ENCODE measurements around the gene ATP2C2.

DNA sequence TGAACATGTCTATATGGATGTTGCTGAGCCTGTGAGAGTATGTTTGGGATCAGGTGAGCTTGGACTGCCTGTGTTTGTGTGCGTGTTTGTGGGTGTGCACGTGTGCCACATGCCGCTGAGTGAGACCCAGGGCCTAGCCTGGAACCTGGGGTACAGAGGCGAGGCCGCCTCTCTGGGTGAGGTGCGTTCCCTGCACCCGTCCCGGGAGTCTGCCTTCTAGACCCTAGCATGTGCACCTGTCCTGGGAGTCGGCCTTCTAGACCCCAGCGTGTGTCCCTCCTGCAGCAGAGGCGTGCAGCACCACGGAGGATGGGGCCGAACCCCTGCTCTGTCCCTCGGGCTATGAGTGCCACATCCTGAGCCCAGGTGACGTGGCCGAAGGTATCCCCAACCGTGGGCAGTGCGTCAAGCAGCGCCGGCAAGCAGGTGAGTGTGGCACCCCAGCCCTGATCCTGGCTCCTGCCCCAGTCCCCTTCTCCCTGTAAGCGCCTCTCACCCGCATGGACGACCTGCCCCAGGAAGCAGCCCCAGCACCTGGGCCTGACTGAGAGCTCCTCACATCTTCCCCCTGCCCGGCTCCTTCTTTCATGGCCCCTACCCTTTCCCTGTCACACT is 49.1 kb upstream of the ATP2C2 start:
- TF ChIP-seq, protein P1, sequence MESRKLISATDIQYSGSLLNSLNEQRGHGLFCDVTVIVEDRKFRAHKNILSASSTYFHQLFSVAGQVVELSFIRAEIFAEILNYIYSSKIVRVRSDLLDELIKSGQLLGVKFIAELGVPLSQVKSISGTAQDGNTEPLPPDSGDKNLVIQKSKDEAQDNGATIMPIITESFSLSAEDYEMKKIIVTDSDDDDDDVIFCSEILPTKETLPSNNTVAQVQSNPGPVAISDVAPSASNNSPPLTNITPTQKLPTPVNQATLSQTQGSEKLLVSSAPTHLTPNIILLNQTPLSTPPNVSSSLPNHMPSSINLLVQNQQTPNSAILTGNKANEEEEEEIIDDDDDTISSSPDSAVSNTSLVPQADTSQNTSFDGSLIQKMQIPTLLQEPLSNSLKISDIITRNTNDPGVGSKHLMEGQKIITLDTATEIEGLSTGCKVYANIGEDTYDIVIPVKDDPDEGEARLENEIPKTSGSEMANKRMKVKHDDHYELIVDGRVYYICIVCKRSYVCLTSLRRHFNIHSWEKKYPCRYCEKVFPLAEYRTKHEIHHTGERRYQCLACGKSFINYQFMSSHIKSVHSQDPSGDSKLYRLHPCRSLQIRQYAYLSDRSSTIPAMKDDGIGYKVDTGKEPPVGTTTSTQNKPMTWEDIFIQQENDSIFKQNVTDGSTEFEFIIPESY (IDR thresholded peaks at IDR 0.05; ENCODE audit: borderline replicate concordance, low read depth): no peak
- no peak for TF ChIP-seq FOXM1 (IDR thresholded peaks at IDR 0.05; ENCODE audit: low read depth)
- TF ChIP-seq, protein P2, sequence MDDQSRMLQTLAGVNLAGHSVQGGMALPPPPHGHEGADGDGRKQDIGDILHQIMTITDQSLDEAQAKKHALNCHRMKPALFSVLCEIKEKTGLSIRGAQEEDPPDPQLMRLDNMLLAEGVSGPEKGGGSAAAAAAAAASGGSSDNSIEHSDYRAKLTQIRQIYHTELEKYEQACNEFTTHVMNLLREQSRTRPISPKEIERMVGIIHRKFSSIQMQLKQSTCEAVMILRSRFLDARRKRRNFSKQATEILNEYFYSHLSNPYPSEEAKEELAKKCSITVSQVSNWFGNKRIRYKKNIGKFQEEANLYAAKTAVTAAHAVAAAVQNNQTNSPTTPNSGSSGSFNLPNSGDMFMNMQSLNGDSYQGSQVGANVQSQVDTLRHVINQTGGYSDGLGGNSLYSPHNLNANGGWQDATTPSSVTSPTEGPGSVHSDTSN (IDR thresholded peaks at IDR 0.05): no peak
- TF ChIP-seq, protein P3, sequence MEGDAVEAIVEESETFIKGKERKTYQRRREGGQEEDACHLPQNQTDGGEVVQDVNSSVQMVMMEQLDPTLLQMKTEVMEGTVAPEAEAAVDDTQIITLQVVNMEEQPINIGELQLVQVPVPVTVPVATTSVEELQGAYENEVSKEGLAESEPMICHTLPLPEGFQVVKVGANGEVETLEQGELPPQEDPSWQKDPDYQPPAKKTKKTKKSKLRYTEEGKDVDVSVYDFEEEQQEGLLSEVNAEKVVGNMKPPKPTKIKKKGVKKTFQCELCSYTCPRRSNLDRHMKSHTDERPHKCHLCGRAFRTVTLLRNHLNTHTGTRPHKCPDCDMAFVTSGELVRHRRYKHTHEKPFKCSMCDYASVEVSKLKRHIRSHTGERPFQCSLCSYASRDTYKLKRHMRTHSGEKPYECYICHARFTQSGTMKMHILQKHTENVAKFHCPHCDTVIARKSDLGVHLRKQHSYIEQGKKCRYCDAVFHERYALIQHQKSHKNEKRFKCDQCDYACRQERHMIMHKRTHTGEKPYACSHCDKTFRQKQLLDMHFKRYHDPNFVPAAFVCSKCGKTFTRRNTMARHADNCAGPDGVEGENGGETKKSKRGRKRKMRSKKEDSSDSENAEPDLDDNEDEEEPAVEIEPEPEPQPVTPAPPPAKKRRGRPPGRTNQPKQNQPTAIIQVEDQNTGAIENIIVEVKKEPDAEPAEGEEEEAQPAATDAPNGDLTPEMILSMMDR (IDR thresholded peaks at IDR 0.05): no peak
- TF ChIP-seq EP300 (IDR thresholded peaks at IDR 0.05; ENCODE audit: borderline replicate concordance in 1 of 2, low read depth in 1 of 2, low read length in 1 of 2): no peak
- TF ChIP-seq, protein P4, sequence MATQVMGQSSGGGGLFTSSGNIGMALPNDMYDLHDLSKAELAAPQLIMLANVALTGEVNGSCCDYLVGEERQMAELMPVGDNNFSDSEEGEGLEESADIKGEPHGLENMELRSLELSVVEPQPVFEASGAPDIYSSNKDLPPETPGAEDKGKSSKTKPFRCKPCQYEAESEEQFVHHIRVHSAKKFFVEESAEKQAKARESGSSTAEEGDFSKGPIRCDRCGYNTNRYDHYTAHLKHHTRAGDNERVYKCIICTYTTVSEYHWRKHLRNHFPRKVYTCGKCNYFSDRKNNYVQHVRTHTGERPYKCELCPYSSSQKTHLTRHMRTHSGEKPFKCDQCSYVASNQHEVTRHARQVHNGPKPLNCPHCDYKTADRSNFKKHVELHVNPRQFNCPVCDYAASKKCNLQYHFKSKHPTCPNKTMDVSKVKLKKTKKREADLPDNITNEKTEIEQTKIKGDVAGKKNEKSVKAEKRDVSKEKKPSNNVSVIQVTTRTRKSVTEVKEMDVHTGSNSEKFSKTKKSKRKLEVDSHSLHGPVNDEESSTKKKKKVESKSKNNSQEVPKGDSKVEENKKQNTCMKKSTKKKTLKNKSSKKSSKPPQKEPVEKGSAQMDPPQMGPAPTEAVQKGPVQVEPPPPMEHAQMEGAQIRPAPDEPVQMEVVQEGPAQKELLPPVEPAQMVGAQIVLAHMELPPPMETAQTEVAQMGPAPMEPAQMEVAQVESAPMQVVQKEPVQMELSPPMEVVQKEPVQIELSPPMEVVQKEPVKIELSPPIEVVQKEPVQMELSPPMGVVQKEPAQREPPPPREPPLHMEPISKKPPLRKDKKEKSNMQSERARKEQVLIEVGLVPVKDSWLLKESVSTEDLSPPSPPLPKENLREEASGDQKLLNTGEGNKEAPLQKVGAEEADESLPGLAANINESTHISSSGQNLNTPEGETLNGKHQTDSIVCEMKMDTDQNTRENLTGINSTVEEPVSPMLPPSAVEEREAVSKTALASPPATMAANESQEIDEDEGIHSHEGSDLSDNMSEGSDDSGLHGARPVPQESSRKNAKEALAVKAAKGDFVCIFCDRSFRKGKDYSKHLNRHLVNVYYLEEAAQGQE (IDR thresholded peaks at IDR 0.05; ENCODE audit: low read depth, low read length): no peak
- no peak for TF ChIP-seq EZH2phosphoT487 (IDR thresholded peaks at IDR 0.05; ENCODE audit: borderline replicate concordance, low read depth)
- no peak for TF ChIP-seq MXI1 (IDR thresholded peaks at IDR 0.05; ENCODE audit: low read depth, low read length)
- no peak for TF ChIP-seq RFX5 (IDR thresholded peaks at IDR 0.05; ENCODE audit: low read length)
- no peak for TF ChIP-seq POLR2AphosphoS5 (IDR thresholded peaks at IDR 0.05; ENCODE audit: low read depth, low read length)

Measured in SK-N-SH (cell line).